Lower leg skin (tissue), 4 donors: ENCODE measurements around the gene SLC34A3. TPM values are rescaled to one million over a fixed set of nuclear protein-coding genes. Genes with fewer than 3 reads are reported as not detected.

ENCODE experiments used
- DNase-seq, 2 donors: peaks; one replicate each; pipeline ENCODE4 v3.0.0-alpha.2; 2019; ENCODE audit warnings: low spot score in 2 of 2
- H3K4me3 ChIP-seq: fragments of 200-600 bp; sonication (generic); 2 replicates; pipeline ENCODE4 v1.5.1; 2017; ENCODE audit warnings: mild to moderate bottlenecking, low read depth; ENCODE audit not compliant: poor library complexity, severe bottlenecking
- POLR2A ChIP-seq, 2 donors: fragments of 450-650 bp; IDR thresholded peaks; one replicate each; pipeline ENCODE4 v1.6.1; 2016 to 2017; ENCODE audit warnings: antibody characterized with exemption in 2 of 2, mild to moderate bottlenecking in 1 of 2, moderate library complexity in 1 of 2
- WGBS, 2 donors: methylation state at CpG; one replicate each; pipeline ENCODE4 v1.1.5; 2018; 5-methylcytosine and 5-hydroxymethylcytosine counted together
- intact Hi-C: fragments of 100-400 bp; cut with DNase I; formaldehyde crosslinking; loops from one replicate; pipeline ENCODE4 v1.15.0; 2023; ENCODE audit warnings: low total_unique reads
- total RNA-seq, 4 donors: library from RNA; depleted of rRNA; stranded (reverse); fragments of >200 nt; gene quantifications; one replicate each; pipeline ENCODE4 v1.1.0, GENCODE V29; 2016
- TF ChIP-seq, protein P1 (sequence below), 3 donors: fragments of 450-650 bp; IDR thresholded peaks; one replicate each; pipeline ENCODE4 v1.5.1; 2016; ENCODE audit warnings: antibody characterized with exemption in 3 of 3, mild to moderate bottlenecking in 3 of 3, moderate library complexity in 2 of 3

The SLC34A3 gene
- total RNA-seq, 4 donors from 2014 or later: 1.6 TPM; not detected in 3

DNA sequence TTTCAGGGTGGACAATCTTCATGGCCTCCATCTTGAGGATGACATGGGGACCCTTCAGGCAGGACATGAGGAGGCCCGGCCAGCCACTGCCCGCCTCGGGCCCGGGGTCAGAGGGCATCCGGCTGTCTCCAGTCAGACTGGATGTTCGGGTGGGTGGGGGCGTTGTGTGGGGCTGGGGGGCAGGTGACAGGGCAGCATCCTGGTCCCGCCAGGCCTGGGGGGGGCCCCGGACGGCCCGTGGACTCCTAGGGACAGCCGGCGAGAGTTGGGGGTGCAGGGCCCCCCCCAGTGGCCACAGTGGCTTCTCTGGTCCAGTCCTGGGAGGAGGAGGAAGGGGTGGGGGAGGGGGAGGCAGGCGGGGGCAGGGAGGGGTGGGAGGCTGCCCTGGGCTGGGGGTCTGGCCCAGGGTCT lies 9.6 kb upstream of the SLC34A3 start:
- 77 to 81% methylated on average over 6 to 8 of the region's 14 CpGs for WGBS, 2 donors
- DNase-seq: no peak
- H3K4me3 ChIP-seq: no peak overlapping the region
- intact Hi-C loops: no loop called here
- TF ChIP-seq, protein P1, sequence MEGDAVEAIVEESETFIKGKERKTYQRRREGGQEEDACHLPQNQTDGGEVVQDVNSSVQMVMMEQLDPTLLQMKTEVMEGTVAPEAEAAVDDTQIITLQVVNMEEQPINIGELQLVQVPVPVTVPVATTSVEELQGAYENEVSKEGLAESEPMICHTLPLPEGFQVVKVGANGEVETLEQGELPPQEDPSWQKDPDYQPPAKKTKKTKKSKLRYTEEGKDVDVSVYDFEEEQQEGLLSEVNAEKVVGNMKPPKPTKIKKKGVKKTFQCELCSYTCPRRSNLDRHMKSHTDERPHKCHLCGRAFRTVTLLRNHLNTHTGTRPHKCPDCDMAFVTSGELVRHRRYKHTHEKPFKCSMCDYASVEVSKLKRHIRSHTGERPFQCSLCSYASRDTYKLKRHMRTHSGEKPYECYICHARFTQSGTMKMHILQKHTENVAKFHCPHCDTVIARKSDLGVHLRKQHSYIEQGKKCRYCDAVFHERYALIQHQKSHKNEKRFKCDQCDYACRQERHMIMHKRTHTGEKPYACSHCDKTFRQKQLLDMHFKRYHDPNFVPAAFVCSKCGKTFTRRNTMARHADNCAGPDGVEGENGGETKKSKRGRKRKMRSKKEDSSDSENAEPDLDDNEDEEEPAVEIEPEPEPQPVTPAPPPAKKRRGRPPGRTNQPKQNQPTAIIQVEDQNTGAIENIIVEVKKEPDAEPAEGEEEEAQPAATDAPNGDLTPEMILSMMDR (IDR thresholded peaks at IDR 0.05): no peak
- TF ChIP-seq POLR2A (IDR thresholded peaks at IDR 0.05): no peak

DNA sequence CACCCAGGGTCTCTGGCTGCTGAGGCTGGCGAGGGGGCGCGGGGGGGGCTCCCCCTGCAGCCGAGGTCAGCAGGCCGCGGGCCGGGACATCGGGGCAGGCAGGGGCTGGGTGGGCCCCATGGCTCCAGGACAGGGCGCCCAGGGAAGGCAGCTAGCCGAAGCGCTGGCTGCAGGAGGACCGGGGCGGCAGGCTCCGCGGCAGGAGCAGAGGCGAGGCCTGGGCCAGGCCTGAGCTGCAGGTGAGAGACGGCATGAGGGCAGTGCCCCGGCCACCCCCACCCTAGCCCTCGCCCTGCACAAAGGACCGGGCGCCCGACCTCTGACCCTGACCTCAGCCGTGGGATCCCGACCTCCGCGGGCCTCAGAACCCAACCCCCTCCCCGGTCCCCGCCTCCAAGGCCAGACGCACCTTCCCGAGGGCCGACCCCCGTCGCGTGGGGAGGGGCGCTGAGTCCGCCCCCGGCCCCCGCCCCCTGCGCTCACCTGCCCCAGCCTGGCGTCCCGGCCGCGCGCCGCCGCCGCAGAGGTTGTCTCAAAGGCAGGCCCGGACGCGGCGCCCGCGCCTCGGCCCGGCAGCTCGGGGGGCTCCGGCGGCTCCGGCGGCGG lies 9.1 kb upstream of the SLC34A3 start:
- H3K4me3 ChIP-seq: no peak overlapping the region
- no peak for TF ChIP-seq POLR2A (IDR thresholded peaks at IDR 0.05)
- TF ChIP-seq, protein P1 (IDR thresholded peaks at IDR 0.05): no peak
- 21 to 27% methylated on average over 9 to 28 of the region's 61 CpGs for WGBS, 2 donors
- intact Hi-C loops: no loop called here
- DNase-seq: no peak

DNA sequence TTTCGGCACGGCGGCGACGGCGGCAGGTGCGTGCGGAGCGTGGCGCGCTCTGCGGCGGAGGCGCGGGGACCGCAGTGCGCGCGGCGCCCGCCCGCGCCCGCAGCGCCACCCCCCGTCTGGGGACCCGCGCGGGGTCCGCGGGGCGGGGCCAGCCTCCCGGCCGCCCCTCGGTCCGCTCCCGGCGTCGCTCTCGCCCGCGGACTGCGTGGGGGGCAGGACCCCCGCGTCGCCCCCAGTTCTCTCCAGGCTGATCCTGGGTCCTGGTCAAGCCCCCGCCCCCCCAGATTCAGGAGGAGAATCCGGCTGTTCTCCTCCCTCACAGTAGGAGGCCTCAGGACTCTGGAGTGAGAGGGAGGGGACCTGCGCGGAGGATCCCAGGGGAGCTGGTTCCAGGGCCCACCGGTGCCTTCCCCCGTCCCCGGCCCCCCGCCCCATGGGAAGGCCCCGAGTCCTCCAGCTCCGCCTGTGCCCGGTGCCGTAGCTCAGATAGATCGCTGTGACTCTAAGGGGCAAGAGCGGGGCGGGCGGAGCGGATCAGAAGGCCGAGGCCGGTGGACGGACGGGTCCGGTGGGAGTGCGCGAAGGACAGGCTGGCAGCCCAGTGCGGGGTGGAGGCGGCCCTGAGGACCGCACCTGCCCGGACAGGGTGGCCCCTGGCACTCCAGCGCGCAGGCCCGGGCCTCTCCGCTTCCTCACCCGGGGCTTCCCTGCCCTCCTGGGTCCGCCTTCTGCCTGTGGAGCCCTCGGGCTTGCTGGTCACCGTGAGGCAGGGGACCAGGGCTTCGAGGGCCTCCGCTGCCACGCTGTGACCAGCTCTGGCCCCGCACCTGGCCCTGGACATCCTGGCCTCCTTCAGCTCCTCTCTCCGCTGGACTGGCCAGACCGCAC lies 8.3 kb upstream of the SLC34A3 start, which contains the start of gene RNF208:
TSS of gene RNF208 (minus strand) at position 51 of the 888 bp plus-strand sequence. CDS start 1,028 bp downstream, outside the sequence.
- WGBS, 2 donors: 5 to 10% methylated on average over 12 to 29 of the region's 88 CpGs
- intact Hi-C loops: no loop called here
- TF ChIP-seq, protein P1 (IDR thresholded peaks at IDR 0.05): no peak
- no peak for TF ChIP-seq POLR2A (IDR thresholded peaks at IDR 0.05)
- no peak for DNase-seq
- peak within 1 kb of the TSS; percentile 27 for H3K4me3 ChIP-seq

DNA sequence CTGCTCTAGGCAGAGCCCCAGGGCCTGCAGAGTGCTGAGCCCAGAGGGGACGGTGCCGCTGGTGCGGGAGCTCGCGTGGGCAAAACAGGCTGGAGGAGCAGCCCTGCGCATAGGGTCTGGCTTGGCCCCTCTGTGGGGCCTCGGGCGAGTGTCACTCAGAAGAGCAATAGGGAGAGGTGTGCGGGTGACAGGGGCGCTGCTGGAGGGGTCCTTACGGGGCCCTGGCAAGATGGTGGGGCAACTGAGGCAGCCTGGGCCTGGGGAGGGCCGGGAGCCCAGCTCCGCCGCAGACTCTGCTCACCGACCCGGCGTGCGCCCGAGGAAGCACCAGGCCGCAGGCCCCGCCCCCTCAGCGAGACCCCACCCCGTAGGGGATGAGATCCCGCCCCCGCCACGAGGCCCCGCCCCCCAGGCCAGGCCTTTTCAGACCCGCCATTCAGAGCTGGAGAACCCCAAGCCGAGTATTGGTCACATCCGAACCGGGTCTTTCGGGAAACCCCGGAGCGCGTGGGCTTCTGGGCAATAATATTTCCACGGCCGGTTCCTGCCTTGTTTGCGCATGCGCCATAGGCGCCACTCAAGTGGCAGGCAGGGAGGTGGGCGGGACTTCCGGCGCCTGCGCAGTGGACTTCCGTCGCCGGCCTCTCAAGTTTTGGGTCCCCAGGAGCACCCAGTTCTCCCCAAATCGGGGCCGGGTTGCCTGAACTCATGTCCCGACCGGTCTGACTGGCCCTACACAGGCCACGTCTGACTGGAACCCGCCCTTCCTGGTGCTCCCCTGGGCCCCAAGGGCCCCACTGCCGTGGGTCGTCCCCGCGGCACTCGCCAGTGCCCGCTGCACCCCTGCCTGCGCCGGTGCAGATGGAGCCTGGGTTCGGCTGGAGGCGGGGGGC lies 7.4 kb upstream of the SLC34A3 start:
- peak overlapping the region; percentile 48 for H3K4me3 ChIP-seq
- 1% methylated on average over 31 to 44 of the region's 63 CpGs for WGBS, 2 donors
- no peak for TF ChIP-seq POLR2A (IDR thresholded peaks at IDR 0.05)
- TF ChIP-seq, protein P1 (IDR thresholded peaks at IDR 0.05): no peak
- peak; percentile 97 to 99 for DNase-seq
- intact Hi-C loops: no loop called here

DNA sequence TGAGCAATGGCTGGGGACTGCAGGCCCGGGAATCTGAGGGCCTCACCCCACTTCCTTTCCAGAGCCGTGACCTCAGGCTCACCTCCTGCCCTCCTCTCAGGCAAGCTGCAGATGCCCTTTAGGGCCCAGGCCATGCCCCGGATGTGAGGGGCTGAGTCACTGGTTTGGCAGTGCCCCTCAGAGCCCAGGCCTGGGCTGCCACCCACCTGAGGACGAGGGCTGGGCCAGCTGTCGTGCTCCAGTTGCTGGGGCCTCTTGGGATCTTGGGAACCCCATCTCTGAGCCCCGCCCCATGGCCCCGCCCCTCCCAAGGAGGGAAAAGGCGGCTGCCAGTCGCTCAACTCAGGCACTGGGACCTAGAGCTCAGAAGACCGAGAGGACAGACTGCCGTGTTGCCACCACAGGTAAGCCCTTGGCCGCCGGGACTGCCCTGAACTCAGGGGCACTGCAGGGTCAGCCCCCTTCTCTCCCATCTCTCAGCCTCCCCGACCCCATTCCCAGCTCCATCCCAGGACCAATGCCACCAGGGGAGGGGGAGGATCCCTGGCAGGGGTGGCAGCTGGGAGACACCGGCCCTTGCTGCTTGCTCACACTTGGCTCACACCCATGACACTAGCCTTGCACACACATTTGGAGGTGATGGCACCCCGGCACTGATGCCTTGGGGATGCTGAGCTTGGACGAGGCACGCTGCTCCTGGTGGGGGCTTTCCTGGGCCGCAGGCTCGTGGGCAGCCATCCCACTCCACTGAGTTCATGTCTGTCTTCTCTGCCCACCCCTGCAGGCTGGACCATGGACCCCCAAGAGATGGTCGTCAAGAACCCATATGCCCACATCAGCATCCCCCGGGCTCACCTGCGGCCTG lies 5.6 kb upstream of the SLC34A3 start, which contains the start of gene CYSRT1:
TSS of gene CYSRT1 (plus strand) at position 345 of the 865 bp plus-strand sequence. CDS start at position 793, 448 bp downstream.
- no peak for DNase-seq
- TF ChIP-seq POLR2A (IDR thresholded peaks at IDR 0.05): no peak
- TF ChIP-seq, protein P1 (IDR thresholded peaks at IDR 0.05): no peak
- WGBS, 2 donors: 45 to 53% methylated on average over 4 to 16 of the region's 23 CpGs
- no peak within 1 kb of the TSS for H3K4me3 ChIP-seq
- intact Hi-C loops: loop anchor here (5.0 kb wide), 1 partner anchor 108 kb away; no protein-coding TSS in a partner anchor
